ENCODE data around the gene MRPL22.

MRPL22 gene

DNA sequence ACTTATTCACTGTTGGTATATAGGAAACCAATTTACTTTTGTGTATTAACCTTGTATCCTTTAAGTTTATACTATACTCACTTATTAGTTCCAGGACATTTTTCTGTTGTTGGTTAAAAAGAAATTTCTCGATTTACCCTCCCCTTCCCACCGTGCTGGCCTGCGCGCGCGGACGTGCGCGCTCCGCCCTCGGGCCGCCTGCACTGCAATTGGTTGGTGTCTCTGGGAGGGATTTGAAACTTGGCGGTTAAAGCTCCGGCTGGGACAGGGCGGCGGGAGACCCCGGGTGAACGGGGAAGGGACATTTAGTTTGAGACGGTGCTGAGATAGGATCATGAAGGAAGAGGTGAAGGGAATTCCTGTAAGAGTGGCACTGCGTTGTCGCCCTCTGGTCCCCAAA, 72.7 kb downstream of the MRPL22 start, which contains the start of gene KIF4B:
KIF4B (plus strand) TSS at position 230 of the 400 bp plus-strand sequence; CDS start at position 335, 105 bp downstream.
- Histone ChIP-seq H3K9ac (ENCODE audit: low read depth, low read length) (no peak within 1 kb of the TSS), H3K36me3 (ENCODE audit: insufficient read depth, low read length) (no peaks in the 10 kb centered on the region), H3K9me3 (ENCODE audit: insufficient read depth, low read length, severe bottlenecking) (no peaks in the 10 kb centered on the region), H3K4me3 (ENCODE audit: low read depth in 1 of 2, low read length in 2 of 2) (no peak within 1 kb of the TSS), H3K79me2 (ENCODE audit: insufficient read depth, low read length) (no peaks in the 10 kb centered on the region), H2AFZ (ENCODE audit: low read depth, low read length) (no peak within 1 kb of the TSS), H3K4me1 (ENCODE audit: insufficient read depth, low read length) (no peaks in the 10 kb centered on the region), H3K27me3 (ENCODE audit: insufficient read depth, low read length, poor library complexity) (no peaks in the 10 kb centered on the region), H3K27ac (ENCODE audit: low read length) (no peak within 1 kb of the TSS), H4K20me1 (ENCODE audit: insufficient read depth, low read length) (no peaks in the 10 kb centered on the region), H3K4me2 (ENCODE audit: insufficient read depth, low read length) (no peak within 1 kb of the TSS)
- no peak for ATAC-seq (ENCODE audit: insufficient read depth, low read depth)
- no peak for DNase-seq
- no peak for TF ChIP-seq CTCF (IDR thresholded peaks at IDR 0.05; ENCODE audit: borderline replicate concordance, extremely low read depth, low read length, poor library complexity, severe bottlenecking)
- TF ChIP-seq EZH2 (IDR thresholded peaks at IDR 0.05; ENCODE audit: borderline replicate concordance, low read depth, low read length, severe bottlenecking), result no peak

GRCh38 chr5:155015239-155015638, 74.4 kb downstream of the MRPL22 start:
- Histone ChIP-seq H4K20me1 (ENCODE audit: insufficient read depth, low read length) (no peaks in the 10 kb centered on the region), H3K4me3 (ENCODE audit: low read depth in 1 of 2, low read length in 2 of 2) (no peak overlapping the region), H3K4me1 (ENCODE audit: insufficient read depth, low read length) (no peaks in the 10 kb centered on the region), H3K4me2 (ENCODE audit: insufficient read depth, low read length) (no peak overlapping the region), H3K9me3 (ENCODE audit: insufficient read depth, low read length, severe bottlenecking) (no peaks in the 10 kb centered on the region), H2AFZ (ENCODE audit: low read depth, low read length) (no peak overlapping the region), H3K27ac (ENCODE audit: low read length) (no peak overlapping the region), H3K79me2 (ENCODE audit: insufficient read depth, low read length) (no peaks in the 10 kb centered on the region), H3K27me3 (ENCODE audit: insufficient read depth, low read length, poor library complexity) (no peaks in the 10 kb centered on the region), H3K36me3 (ENCODE audit: insufficient read depth, low read length) (no peaks in the 10 kb centered on the region), H3K9ac (ENCODE audit: low read depth, low read length) (no peak overlapping the region)
- DNase-seq (no peak), ATAC-seq (ENCODE audit: insufficient read depth, low read depth) (no peak)
- TF ChIP-seq EZH2 (IDR thresholded peaks at IDR 0.05; ENCODE audit: borderline replicate concordance, low read depth, low read length, severe bottlenecking) (no peak), CTCF (IDR thresholded peaks at IDR 0.05; ENCODE audit: borderline replicate concordance, extremely low read depth, low read length, poor library complexity, severe bottlenecking) (no peak)

DNA sequence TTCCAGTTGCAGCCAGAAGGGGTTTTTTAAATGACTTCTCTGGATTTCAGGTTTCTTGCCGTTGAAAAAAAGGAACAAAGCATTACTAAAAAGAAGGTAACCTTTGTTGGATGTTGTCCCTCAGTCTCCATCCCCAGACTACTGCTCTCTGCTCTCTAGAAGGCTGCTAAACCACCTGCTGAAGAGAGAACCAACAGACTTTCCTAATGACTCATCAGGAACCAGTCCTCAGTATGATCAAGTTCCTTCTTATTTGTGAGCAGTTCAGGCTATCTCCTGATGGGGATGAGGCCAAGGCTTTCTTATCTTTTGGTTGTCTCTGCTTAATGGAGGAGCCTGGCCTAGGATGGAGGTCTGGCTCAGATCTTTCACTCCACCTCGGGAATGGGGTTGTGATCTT, 76.7 kb downstream of the MRPL22 start:
- TF ChIP-seq CTCF (IDR thresholded peaks at IDR 0.05; ENCODE audit: borderline replicate concordance, extremely low read depth, low read length, poor library complexity, severe bottlenecking) (no peak), EZH2 (IDR thresholded peaks at IDR 0.05; ENCODE audit: borderline replicate concordance, low read depth, low read length, severe bottlenecking) (no peak)
- H3K36me3 ChIP-seq (ENCODE audit: insufficient read depth, low read length), result no peaks in the 10 kb centered on the region
- no peak overlapping the region for H3K9ac ChIP-seq (ENCODE audit: low read depth, low read length)
- peaks cover 5% of the 10 kb centered on the region for H3K27me3 ChIP-seq (ENCODE audit: insufficient read depth, low read length, poor library complexity)
- H3K9me3 ChIP-seq (ENCODE audit: insufficient read depth, low read length, severe bottlenecking), result no peaks in the 10 kb centered on the region
- no peak overlapping the region for H3K4me2 ChIP-seq (ENCODE audit: insufficient read depth, low read length)
- DNase-seq, result no peak
- H3K27ac ChIP-seq (ENCODE audit: low read length), result no peak overlapping the region
- no peak for ATAC-seq (ENCODE audit: insufficient read depth, low read depth)
- no peaks in the 10 kb centered on the region for H3K79me2 ChIP-seq (ENCODE audit: insufficient read depth, low read length)
- H3K4me1 ChIP-seq (ENCODE audit: insufficient read depth, low read length), result no peaks in the 10 kb centered on the region
- no peaks in the 10 kb centered on the region for H4K20me1 ChIP-seq (ENCODE audit: insufficient read depth, low read length)
- H2AFZ ChIP-seq (ENCODE audit: low read depth, low read length), result no peak overlapping the region
- no peak overlapping the region for H3K4me3 ChIP-seq (ENCODE audit: low read depth in 1 of 2, low read length in 2 of 2)
